Measurements from ENCODE around the gene ACTL6B. TPM values are rescaled to one million over a fixed set of nuclear protein-coding genes. Genes with fewer than 3 reads are reported as not detected.

Gene ACTL6B
- polyA plus RNA-seq, 1 of the 3 experiments (the other 2 are of a cell fraction), result 0.67 TPM

- DNase-seq, result no peak
- H3K4me3 ChIP-seq (ENCODE audit: low read depth in 2 of 2, low read length in 1 of 2), result no peak overlapping the region
- H4K20me1 ChIP-seq (ENCODE audit: insufficient read depth), result peaks cover 10% of the 10 kb centered on the region
- H3K4me1 ChIP-seq (ENCODE audit: control insufficient read depth in 1 of 2, insufficient read depth in 2 of 2, low read depth in 1 of 2, low read length in 1 of 2), result peaks cover 0 to 5% of the 10 kb centered on the region in 2 experiments; a peak in 1 of 4 replicates
- no peak overlapping the region for H3K9ac ChIP-seq
- no peak overlapping the region for H2AFZ ChIP-seq (ENCODE audit: low read depth)
- peaks cover 11% of the 10 kb centered on the region for H3F3A ChIP-seq (replicated peaks; ENCODE audit: insufficient read depth)
- no peak overlapping the region for H3K4me2 ChIP-seq
- no peaks in the 10 kb centered on the region for H3K9me2 ChIP-seq
- H3K36me3 ChIP-seq (replicated peaks in 1 of 2; ENCODE audit: control insufficient read depth in 1 of 2, insufficient read depth in 2 of 2, low read length in 1 of 2), result peaks cover 0 to 2% of the 10 kb centered on the region in 2 experiments
- ChIA-PET POLR2A (interaction anchor here (0.6 to 1.5 kb wide), 5 partner anchors 38 to 64 kb away, joined by 3 to 7 read pairs (median 3); partner anchors contain the start of gene MOSPD3), CTCF (interaction anchor here (1.0 to 2.7 kb wide), 7 partner anchors 16 to 128 kb away, joined by 3 to 12 read pairs (median 5); partner anchors contain the start of genes ACTL6B and GIGYF1)
- no peaks in the 10 kb centered on the region for H3K27me3 ChIP-seq (ENCODE audit: insufficient read depth)
- 90% methylated on average over 18 of the region's 18 CpGs for WGBS (ENCODE audit: low lambda C conversion rate)
- TF ChIP-seq SMC3 (IDR thresholded peaks at IDR 0.05; ENCODE audit: low read depth, low read length) (no peak), RCOR1 (IDR thresholded peaks at IDR 0.05; ENCODE audit: low read length) (no peak), RAD21 (IDR thresholded peaks at IDR 0.05; ENCODE audit: low read length) (no peak)
- H3K79me2 ChIP-seq (ENCODE audit: insufficient read depth), result peaks cover 30% of the 10 kb centered on the region
- no peaks in the 10 kb centered on the region for H3K9me3 ChIP-seq
- no peak overlapping the region for H3K27ac ChIP-seq (ENCODE audit: low read depth in 2 of 2, low read length in 1 of 2)
Measured at GRCh38 chr7:100671353-100672327, 15.4 kb upstream of the ACTL6B start.

DNA sequence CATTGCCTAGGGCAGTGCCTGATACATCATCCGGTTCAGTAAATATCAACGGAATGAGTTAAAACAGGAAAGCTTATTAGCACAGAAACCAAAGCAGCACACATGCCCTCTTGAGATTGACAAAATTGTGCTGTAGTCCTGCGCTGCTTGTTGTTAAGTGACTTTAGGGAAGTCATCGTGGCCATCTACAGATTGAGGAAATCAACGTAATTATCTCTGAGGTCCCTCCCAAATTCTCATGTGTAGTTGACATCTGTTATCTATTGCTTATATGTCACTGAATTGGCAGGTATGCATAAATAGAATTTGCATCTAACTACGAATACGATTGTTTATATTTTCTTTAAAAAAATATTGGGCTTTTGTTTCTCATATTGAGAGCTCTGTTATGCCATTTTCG lies 13.8 kb upstream of the ACTL6B start:
- POLR2A ChIA-PET, result interaction anchor here (0.7 kb wide), 1 partner anchor 21 kb away, joined by 3 read pairs; no protein-coding TSS in a partner anchor
- CTCF ChIA-PET, result interaction anchor here (1.0 to 2.7 kb wide), 10 partner anchors 8 to 204 kb away, joined by 3 to 8 read pairs (median 4); partner anchors contain the start of genes GIGYF1 and POP7

More for the DNA sequence above, 13.8 kb upstream of the ACTL6B start:
- Histone ChIP-seq H3K36me3 (replicated peaks in 1 of 2; ENCODE audit: control insufficient read depth in 1 of 2, insufficient read depth in 2 of 2, low read length in 1 of 2) (no peaks in the 10 kb centered on the region), H3K27ac (ENCODE audit: low read depth in 2 of 2, low read length in 1 of 2) (no peak overlapping the region), H3K9ac (no peak overlapping the region), H4K20me1 (ENCODE audit: insufficient read depth) (peaks cover 4% of the 10 kb centered on the region; the same call in 1 of the 2 replicates), H3K79me2 (ENCODE audit: insufficient read depth) (peaks cover 14% of the 10 kb centered on the region), H3K4me1 (ENCODE audit: control insufficient read depth in 1 of 2, insufficient read depth in 2 of 2, low read depth in 1 of 2, low read length in 1 of 2) (no peaks in the 10 kb centered on the region), H3K4me3 (ENCODE audit: low read depth in 2 of 2, low read length in 1 of 2) (no peak overlapping the region), H3K9me3 (no peaks in the 10 kb centered on the region), H3K27me3 (ENCODE audit: insufficient read depth) (0 out of 2 replicates have a peak, but pooled peaks cover 8% of the 10 kb centered on the region), H3K9me2 (no peaks in the 10 kb centered on the region), H3F3A (replicated peaks; ENCODE audit: insufficient read depth) (peaks cover 7% of the 10 kb centered on the region), H3K4me2 (no peak overlapping the region), H2AFZ (ENCODE audit: low read depth) (no peak overlapping the region)
- TF ChIP-seq TEAD4 (IDR thresholded peaks at IDR 0.05; ENCODE audit: borderline replicate concordance, insufficient read depth) (no peak), RAD21 (IDR thresholded peaks at IDR 0.05; ENCODE audit: low read length) (no peak), EZH2phosphoT487 (IDR thresholded peaks at IDR 0.05; ENCODE audit: borderline replicate concordance, low read depth) (no peak), FOSL2 (IDR thresholded peaks at IDR 0.05; ENCODE audit: borderline replicate concordance, low read depth) (no peak), RCOR1 (IDR thresholded peaks at IDR 0.05; ENCODE audit: low read length) (no peak), TCF12 (IDR thresholded peaks at IDR 0.05) (no peak), PBX3 (IDR thresholded peaks at IDR 0.05) (no peak), JUND (IDR thresholded peaks at IDR 0.05) (no peak), ELF1 (IDR thresholded peaks at IDR 0.05) (no peak), MXI1 (IDR thresholded peaks at IDR 0.05; ENCODE audit: low read depth, low read length) (no peak), GABPA (IDR thresholded peaks at IDR 0.05; ENCODE audit: low read depth) (no peak), YY1 (IDR thresholded peaks at IDR 0.05; ENCODE audit: low read depth) (no peak), TAF1 (IDR thresholded peaks at IDR 0.05; ENCODE audit: borderline replicate concordance, low read depth, low read length) (no peak), RFX5 (IDR thresholded peaks at IDR 0.05; ENCODE audit: low read length) (no peak), NRF1 (IDR thresholded peaks at IDR 0.05; ENCODE audit: low read depth, low read length) (no peak)
- TF ChIP-seq, protein P1, sequence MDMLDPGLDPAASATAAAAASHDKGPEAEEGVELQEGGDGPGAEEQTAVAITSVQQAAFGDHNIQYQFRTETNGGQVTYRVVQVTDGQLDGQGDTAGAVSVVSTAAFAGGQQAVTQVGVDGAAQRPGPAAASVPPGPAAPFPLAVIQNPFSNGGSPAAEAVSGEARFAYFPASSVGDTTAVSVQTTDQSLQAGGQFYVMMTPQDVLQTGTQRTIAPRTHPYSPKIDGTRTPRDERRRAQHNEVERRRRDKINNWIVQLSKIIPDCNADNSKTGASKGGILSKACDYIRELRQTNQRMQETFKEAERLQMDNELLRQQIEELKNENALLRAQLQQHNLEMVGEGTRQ (IDR thresholded peaks at IDR 0.05; ENCODE audit: borderline replicate concordance, low read depth, low read length), result no peak
- TF ChIP-seq, protein P2, sequence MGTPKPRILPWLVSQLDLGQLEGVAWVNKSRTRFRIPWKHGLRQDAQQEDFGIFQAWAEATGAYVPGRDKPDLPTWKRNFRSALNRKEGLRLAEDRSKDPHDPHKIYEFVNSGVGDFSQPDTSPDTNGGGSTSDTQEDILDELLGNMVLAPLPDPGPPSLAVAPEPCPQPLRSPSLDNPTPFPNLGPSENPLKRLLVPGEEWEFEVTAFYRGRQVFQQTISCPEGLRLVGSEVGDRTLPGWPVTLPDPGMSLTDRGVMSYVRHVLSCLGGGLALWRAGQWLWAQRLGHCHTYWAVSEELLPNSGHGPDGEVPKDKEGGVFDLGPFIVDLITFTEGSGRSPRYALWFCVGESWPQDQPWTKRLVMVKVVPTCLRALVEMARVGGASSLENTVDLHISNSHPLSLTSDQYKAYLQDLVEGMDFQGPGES (IDR thresholded peaks at IDR 0.05; ENCODE audit: low read depth, low read length), result no peak
- TF ChIP-seq, protein P3, sequence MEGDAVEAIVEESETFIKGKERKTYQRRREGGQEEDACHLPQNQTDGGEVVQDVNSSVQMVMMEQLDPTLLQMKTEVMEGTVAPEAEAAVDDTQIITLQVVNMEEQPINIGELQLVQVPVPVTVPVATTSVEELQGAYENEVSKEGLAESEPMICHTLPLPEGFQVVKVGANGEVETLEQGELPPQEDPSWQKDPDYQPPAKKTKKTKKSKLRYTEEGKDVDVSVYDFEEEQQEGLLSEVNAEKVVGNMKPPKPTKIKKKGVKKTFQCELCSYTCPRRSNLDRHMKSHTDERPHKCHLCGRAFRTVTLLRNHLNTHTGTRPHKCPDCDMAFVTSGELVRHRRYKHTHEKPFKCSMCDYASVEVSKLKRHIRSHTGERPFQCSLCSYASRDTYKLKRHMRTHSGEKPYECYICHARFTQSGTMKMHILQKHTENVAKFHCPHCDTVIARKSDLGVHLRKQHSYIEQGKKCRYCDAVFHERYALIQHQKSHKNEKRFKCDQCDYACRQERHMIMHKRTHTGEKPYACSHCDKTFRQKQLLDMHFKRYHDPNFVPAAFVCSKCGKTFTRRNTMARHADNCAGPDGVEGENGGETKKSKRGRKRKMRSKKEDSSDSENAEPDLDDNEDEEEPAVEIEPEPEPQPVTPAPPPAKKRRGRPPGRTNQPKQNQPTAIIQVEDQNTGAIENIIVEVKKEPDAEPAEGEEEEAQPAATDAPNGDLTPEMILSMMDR (IDR thresholded peaks at IDR 0.05), result no peak
- TF ChIP-seq, protein P4, sequence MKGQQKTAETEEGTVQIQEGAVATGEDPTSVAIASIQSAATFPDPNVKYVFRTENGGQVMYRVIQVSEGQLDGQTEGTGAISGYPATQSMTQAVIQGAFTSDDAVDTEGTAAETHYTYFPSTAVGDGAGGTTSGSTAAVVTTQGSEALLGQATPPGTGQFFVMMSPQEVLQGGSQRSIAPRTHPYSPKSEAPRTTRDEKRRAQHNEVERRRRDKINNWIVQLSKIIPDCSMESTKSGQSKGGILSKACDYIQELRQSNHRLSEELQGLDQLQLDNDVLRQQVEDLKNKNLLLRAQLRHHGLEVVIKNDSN (IDR thresholded peaks at IDR 0.05; ENCODE audit: borderline replicate concordance, low read depth), result no peak
- no peak for DNase-seq
- 72% methylated on average over 8 of the region's 8 CpGs for WGBS (ENCODE audit: low lambda C conversion rate)
